BJ (cell line): ENCODE measurements around the gene HDAC9. TPM values are rescaled to one million over a fixed set of nuclear protein-coding genes. Genes with fewer than 3 reads are reported as not detected.

Experiments used
- CTCF ChIA-PET: fragments of 350-600 bp; formaldehyde crosslinking; extraction: SDS; loops from one replicate; lab custom pipeline; 2021; ENCODE audit warnings: antibody characterized with exemption, inconsistent platforms; lab: Yijun Ruan, JAX
- POLR2A ChIA-PET: fragments of 300-600 bp; sonication (Branson Sonifier 250); formaldehyde crosslinking; extraction: SDS; loops from one replicate; lab custom pipeline; 2021; ENCODE audit warnings: antibody characterized with exemption; lab: Charles Lee
- DNase-seq: peaks from one replicate; pipeline ENCODE4 v3.0.0-alpha.2; 2011; ENCODE audit warnings: low read depth
- H3K27me3 ChIP-seq: 2 replicates; pipeline ENCODE4 v1.6.0; 2011; ENCODE audit warnings: low read length; ENCODE audit not compliant: control insufficient read depth, insufficient read depth
- H3K36me3 ChIP-seq: 2 replicates; pipeline ENCODE4 v1.5.1; 2011; ENCODE audit warnings: low read length; ENCODE audit not compliant: control insufficient read depth, insufficient read depth
- H3K4me3 ChIP-seq: 2 replicates; pipeline ENCODE4 v1.5.1; 2011; ENCODE audit warnings: low read depth, mild to moderate bottlenecking, control low read depth, low read length
- CTCF ChIP-seq: IDR thresholded peaks from 2 replicates; pipeline ENCODE4 v1.5.1; 2011; ENCODE audit warnings: low read depth, mild to moderate bottlenecking, control low read depth, inconsistent platforms, low read length, moderate library complexity; ENCODE audit not compliant: insufficient read depth
- polyA minus RNA-seq: library from RNA; depleted of rRNA, polyadenylated mRNA; stranded (reverse); fragments of >200 nt; gene quantifications from 2 replicates; pipeline ENCODE4 v1.2.3, GENCODE V29; 2011; rRNA and poly(A)+ RNA removed
- polyA plus RNA-seq: library from polyadenylated mRNA; depleted of rRNA; stranded (reverse); fragments of >200 nt; gene quantifications from 2 replicates; pipeline ENCODE4 v1.2.3, GENCODE V29; 2011; rRNA removed

Gene HDAC9
- polyA plus RNA-seq (12.5 and 14.7 TPM in 2 replicates), polyA minus RNA-seq (21.8 and 24.0 TPM in 2 replicates)

- TF ChIP-seq CTCF = no peak
- peak within 1 kb of the TSS; percentile 14 for H3K4me3 ChIP-seq
- H3K27me3 ChIP-seq = no peaks in the 10 kb centered on the region
- no peak for DNase-seq
- no peaks in the 10 kb centered on the region for H3K36me3 ChIP-seq
- CTCF ChIA-PET = interaction anchor here (0.5 to 3.6 kb wide), 13 partner anchors 8 to 143 kb away, joined by 3 to 9 read pairs (median 3); no protein-coding TSS in a partner anchor
- POLR2A ChIA-PET = interaction anchor here (1.2 kb wide), 1 partner anchor 10 kb away, joined by 4 read pairs; no protein-coding TSS in a partner anchor
Measured at GRCh38 chr7:18495412-18496340, at the start of gene HDAC9. Gene HDAC9, plus strand, starts transcription at chr7:18495749. Its CDS starts 554 bp downstream, at chr7:18496303.

GRCh38 chr7:18445916-18446520 is 49.5 kb upstream of the HDAC9 start:
- Histone ChIP-seq H3K27me3 (no peaks in the 10 kb centered on the region), H3K4me3 (no peak overlapping the region), H3K36me3 (no peaks in the 10 kb centered on the region)
- POLR2A ChIA-PET = no interaction called here
- CTCF ChIA-PET = no interaction called here
- no peak for DNase-seq
- no peak for TF ChIP-seq CTCF

GRCh38 chr7:18450019-18450418 is 45.5 kb upstream of the HDAC9 start:
- Histone ChIP-seq H3K27me3 (no peaks in the 10 kb centered on the region), H3K36me3 (no peaks in the 10 kb centered on the region), H3K4me3 (no peak overlapping the region)
- ChIA-PET POLR2A (no interaction called here), CTCF (interaction anchor here (0.8 kb wide), 1 partner anchor 24 kb away, joined by 3 read pairs; no protein-coding TSS in a partner anchor)
- no peak for DNase-seq
- no peak for TF ChIP-seq CTCF

GRCh38 chr7:18455606-18456005 is 39.9 kb upstream of the HDAC9 start:
- POLR2A ChIA-PET = no interaction called here

More at GRCh38 chr7:18455606-18456005, 39.9 kb upstream of the HDAC9 start:
- Histone ChIP-seq H3K4me3 (no peak overlapping the region), H3K36me3 (no peaks in the 10 kb centered on the region), H3K27me3 (no peaks in the 10 kb centered on the region)
- TF ChIP-seq CTCF = no peak
- CTCF ChIA-PET = no interaction called here
- no peak for DNase-seq
